ENCODE measurements around the gene FAM163B. TPM values are rescaled to one million over a fixed set of nuclear protein-coding genes. Genes with fewer than 3 reads are reported as not detected.

The FAM163B gene
- total and polyA plus RNA-seq, 2 donors (not counting 1 experiment from before 2014, with no cell fraction given): not detected

DNA sequence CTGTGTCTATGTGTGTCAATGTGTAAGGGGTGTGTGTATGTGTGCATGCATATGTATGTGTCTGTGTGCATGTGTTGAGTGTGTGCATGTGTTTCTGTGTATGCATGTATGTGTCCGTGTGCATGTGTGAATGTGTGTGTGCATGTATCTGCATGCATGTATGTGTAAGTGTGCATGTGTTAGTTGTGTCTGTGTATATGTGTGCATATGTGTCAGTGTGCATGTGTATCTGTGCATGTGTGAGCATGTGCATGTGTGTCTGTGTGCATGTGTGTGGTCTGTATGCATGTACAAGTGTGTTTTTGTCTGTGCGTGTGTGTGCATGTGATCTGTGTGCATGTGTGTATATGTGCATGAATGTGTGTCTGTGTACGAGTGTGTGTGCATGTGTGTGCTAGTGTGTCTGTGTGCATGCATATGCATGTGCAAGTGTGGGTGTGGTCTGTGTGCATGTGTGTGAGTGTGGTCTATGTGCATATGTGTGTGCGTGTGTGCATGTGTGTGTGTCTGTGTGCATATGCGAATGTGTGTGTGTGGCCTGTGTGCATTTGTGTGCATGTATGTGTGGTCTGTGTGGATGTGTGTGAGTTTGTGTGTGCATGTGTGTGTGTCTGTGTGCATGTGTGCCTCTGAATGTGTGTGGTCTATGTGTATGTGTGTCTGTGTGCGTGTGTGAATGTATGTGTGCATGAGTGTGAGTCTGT, 9.6 kb downstream of the FAM163B start:
- no peak overlapping the region for H3K4me3 ChIP-seq (ENCODE audit: control extremely low read depth in 1 of 5, extremely low read depth in 1 of 5, insufficient read depth in 1 of 5, low read depth in 2 of 5, low read length in 4 of 5)
- no peaks in the 10 kb centered on the region for H3K79me2 ChIP-seq (ENCODE audit: control insufficient read depth, insufficient read depth, low read length)
- POLR2A ChIA-PET: no interaction called here
- intact Hi-C loops (cut with micrococcal nuclease): no loop called here
- H4K20me1 ChIP-seq (ENCODE audit: control insufficient read depth, insufficient read depth, low read length, poor library complexity, severe bottlenecking): no peaks in the 10 kb centered on the region
- over 99% methylated on average over 6 of the region's 6 CpGs for WGBS (ENCODE audit: insufficient coverage)
- Mint-ChIP-seq H3K27me3 (peaks cover 21% of the 10 kb centered on the region), H3K9me3 (ENCODE audit: insufficient read depth) (peaks cover 7% of the 10 kb centered on the region), H3K27ac (no peak overlapping the region), H3K4me1 (peaks cover 5% of the 10 kb centered on the region), H3K4me3 (no peak overlapping the region)
- DNase-seq (no peak), ATAC-seq (ENCODE audit: low read depth) (no peak)
- H3K27ac ChIP-seq (ENCODE audit: low read length in 2 of 2): no peak overlapping the region
- TF ChIP-seq, protein P1, sequence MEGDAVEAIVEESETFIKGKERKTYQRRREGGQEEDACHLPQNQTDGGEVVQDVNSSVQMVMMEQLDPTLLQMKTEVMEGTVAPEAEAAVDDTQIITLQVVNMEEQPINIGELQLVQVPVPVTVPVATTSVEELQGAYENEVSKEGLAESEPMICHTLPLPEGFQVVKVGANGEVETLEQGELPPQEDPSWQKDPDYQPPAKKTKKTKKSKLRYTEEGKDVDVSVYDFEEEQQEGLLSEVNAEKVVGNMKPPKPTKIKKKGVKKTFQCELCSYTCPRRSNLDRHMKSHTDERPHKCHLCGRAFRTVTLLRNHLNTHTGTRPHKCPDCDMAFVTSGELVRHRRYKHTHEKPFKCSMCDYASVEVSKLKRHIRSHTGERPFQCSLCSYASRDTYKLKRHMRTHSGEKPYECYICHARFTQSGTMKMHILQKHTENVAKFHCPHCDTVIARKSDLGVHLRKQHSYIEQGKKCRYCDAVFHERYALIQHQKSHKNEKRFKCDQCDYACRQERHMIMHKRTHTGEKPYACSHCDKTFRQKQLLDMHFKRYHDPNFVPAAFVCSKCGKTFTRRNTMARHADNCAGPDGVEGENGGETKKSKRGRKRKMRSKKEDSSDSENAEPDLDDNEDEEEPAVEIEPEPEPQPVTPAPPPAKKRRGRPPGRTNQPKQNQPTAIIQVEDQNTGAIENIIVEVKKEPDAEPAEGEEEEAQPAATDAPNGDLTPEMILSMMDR (IDR thresholded peaks at IDR 0.05): no peak
- peaks cover 1 to 43% (median 19%) of the 10 kb centered on the region in 3 donors for H3K9me3 ChIP-seq (ENCODE audit: control extremely low read depth in 1 of 3, control insufficient read depth in 2 of 3, insufficient read depth in 1 of 3, low read length in 2 of 3)
- CTCF ChIA-PET: no interaction called here
- no peak overlapping the region for H3K4me2 ChIP-seq (replicated peaks; ENCODE audit: low read depth, low read length, poor library complexity, severe bottlenecking)
- H3K4me1 ChIP-seq (ENCODE audit: control insufficient read depth in 2 of 2, insufficient read depth in 2 of 2, low read length in 2 of 2): no peaks in the 10 kb centered on the region
- peaks cover 0 to 20% (median 0%) of the 10 kb centered on the region in 4 experiments for H3K27me3 ChIP-seq (replicated peaks in 1 of 4; ENCODE audit: control extremely low read depth in 1 of 4, control insufficient read depth in 3 of 4, insufficient read depth in 4 of 4, low read length in 3 of 4)
- H2AFZ ChIP-seq (ENCODE audit: insufficient read depth, low read depth, low read length, poor library complexity, severe bottlenecking): no peak overlapping the region
- no peaks in the 10 kb centered on the region for H3K36me3 ChIP-seq (replicated peaks in 1 of 2; ENCODE audit: control extremely low read depth in 1 of 2, control insufficient read depth in 1 of 2, extremely low read depth in 1 of 2, insufficient read depth in 2 of 2, low read length in 1 of 2)
- no peak overlapping the region for H3K9ac ChIP-seq (ENCODE audit: low read length)

DNA sequence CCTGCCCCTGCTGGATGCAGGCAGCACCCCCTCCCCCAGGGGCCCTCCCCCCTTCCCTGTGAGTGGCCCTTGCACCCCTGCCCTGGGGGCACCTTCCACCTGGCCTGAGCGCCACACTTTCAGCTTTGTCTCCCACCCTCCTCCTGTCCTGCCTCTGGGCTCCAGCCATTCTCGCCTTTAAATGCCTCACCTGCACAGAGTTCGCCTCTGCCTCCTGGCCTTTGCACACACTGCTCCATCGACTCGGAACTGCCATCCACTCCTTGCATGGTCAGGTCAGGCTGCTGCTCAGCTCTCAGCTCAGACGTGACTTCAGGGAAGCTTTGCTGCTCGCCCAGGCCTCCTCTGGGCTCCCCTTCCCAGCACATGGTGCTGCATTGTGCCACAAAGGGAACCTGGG, 10.2 kb downstream of the FAM163B start:
- no peaks in the 10 kb centered on the region for H3K79me2 ChIP-seq (ENCODE audit: control insufficient read depth, insufficient read depth, low read length)
- POLR2A ChIA-PET: no interaction called here
- intact Hi-C loops (cut with micrococcal nuclease): no loop called here

More for the DNA sequence above, 10.2 kb downstream of the FAM163B start:
- Mint-ChIP-seq H3K4me1 (no peaks in the 10 kb centered on the region), H3K27ac (no peak overlapping the region), H3K4me3 (no peak overlapping the region), H3K9me3 (ENCODE audit: insufficient read depth) (peaks cover 7% of the 10 kb centered on the region), H3K27me3 (peaks cover 20% of the 10 kb centered on the region)
- H3K36me3 ChIP-seq (replicated peaks in 1 of 2; ENCODE audit: control extremely low read depth in 1 of 2, control insufficient read depth in 1 of 2, extremely low read depth in 1 of 2, insufficient read depth in 2 of 2, low read length in 1 of 2): no peaks in the 10 kb centered on the region
- 83% methylated on average over 7 of the region's 7 CpGs for WGBS (ENCODE audit: insufficient coverage)
- ATAC-seq (ENCODE audit: low read depth) (no peak), DNase-seq (no peak)
- H4K20me1 ChIP-seq (ENCODE audit: control insufficient read depth, insufficient read depth, low read length, poor library complexity, severe bottlenecking): no peaks in the 10 kb centered on the region
- CTCF ChIA-PET: no interaction called here
- peaks cover 1 to 48% (median 19%) of the 10 kb centered on the region in 3 donors for H3K9me3 ChIP-seq (ENCODE audit: control extremely low read depth in 1 of 3, control insufficient read depth in 2 of 3, insufficient read depth in 1 of 3, low read length in 2 of 3)
- TF ChIP-seq EZH2 (IDR thresholded peaks at IDR 0.05; ENCODE audit: borderline replicate concordance, insufficient read depth, low read depth, low read length, poor library complexity, severe bottlenecking): no peak
- TF ChIP-seq, protein P1 (IDR thresholded peaks at IDR 0.05): no peak
- H3K27me3 ChIP-seq (replicated peaks in 1 of 4; ENCODE audit: control extremely low read depth in 1 of 4, control insufficient read depth in 3 of 4, insufficient read depth in 4 of 4, low read length in 3 of 4): peaks cover 0 to 23% (median 0%) of the 10 kb centered on the region in 4 experiments
- H3K27ac ChIP-seq (ENCODE audit: low read length in 2 of 2): no peak overlapping the region
- H3K4me3 ChIP-seq (ENCODE audit: control extremely low read depth in 1 of 5, extremely low read depth in 1 of 5, insufficient read depth in 1 of 5, low read depth in 2 of 5, low read length in 4 of 5): no peak overlapping the region
- H3K4me2 ChIP-seq (replicated peaks; ENCODE audit: low read depth, low read length, poor library complexity, severe bottlenecking): no peak overlapping the region
- H3K4me1 ChIP-seq (ENCODE audit: control insufficient read depth in 2 of 2, insufficient read depth in 2 of 2, low read length in 2 of 2): no peaks in the 10 kb centered on the region
- H3K9ac ChIP-seq (ENCODE audit: low read length): no peak overlapping the region
- H2AFZ ChIP-seq (ENCODE audit: insufficient read depth, low read depth, low read length, poor library complexity, severe bottlenecking): no peak overlapping the region
